K562 (cell line): ENCODE data around the gene CDC42EP2. TPM values are rescaled to one million over a fixed set of nuclear protein-coding genes. Genes with fewer than 3 reads are reported as not detected.

Experiments
- CTBP1 ChIP-seq: fragments of 450-650 bp; IDR thresholded peaks from 2 replicates; pipeline ENCODE4 v1.6.1; 2016; ENCODE audit warnings: borderline replicate concordance
- EHMT2 ChIP-seq: fragments of 450-650 bp; IDR thresholded peaks from 2 replicates; pipeline ENCODE4 v1.6.1; 2018; ENCODE audit warnings: antibody characterized with exemption
- ELF2 ChIP-seq: fragments of 250-450 bp; sonication (Bioruptor Pico); IDR thresholded peaks from 2 replicates; pipeline ENCODE4 v1.5.0; 2021; ENCODE audit warnings: mild to moderate bottlenecking
- FUS ChIP-seq: fragments of 200-400 bp; formaldehyde crosslinking; optimal IDR thresholded peaks from 2 replicates; pipeline ENCODE3; 2017; ENCODE audit warnings: low read depth, low read length
- HMG20B ChIP-seq: fragments of 250-450 bp; sonication (Bioruptor Pico); IDR thresholded peaks from 2 replicates; pipeline ENCODE4 v1.5.0; 2021; ENCODE audit warnings: mild to moderate bottlenecking
- MECOM ChIP-seq: fragments of 250-450 bp; sonication (Bioruptor Pico); IDR thresholded peaks from 2 replicates; pipeline ENCODE4 v1.8.0; 2022; ENCODE audit warnings: inconsistent platforms
- MTA3 ChIP-seq: fragments of 450-650 bp; formaldehyde crosslinking; IDR thresholded peaks from 2 replicates; pipeline ENCODE4 v1.6.1; 2017; ENCODE audit warnings: mild to moderate bottlenecking, borderline replicate concordance
- MYC ChIP-seq, 2 experiments: fragments of 250-450 bp in 1 of 2; sonication (Bioruptor Pico) in 1 of 2; IDR thresholded peaks; 2 replicates each; pipeline versions ENCODE4 v1.5.1 to v1.6.1; 2012 to 2021; ENCODE audit warnings: low read depth in 2 of 2, borderline replicate concordance in 1 of 2, improper control_type of control experiment in 1 of 2, low read length in 1 of 2, mild to moderate bottlenecking in 1 of 2, moderate library complexity in 1 of 2
- PRMT5 ChIP-seq: sonication (generic); formaldehyde crosslinking; IDR thresholded peaks from 2 replicates; pipeline ENCODE4 v1.5.0; 2020; ENCODE audit warnings: missing genetic modification reagents
- RAD21 ChIP-seq, 2 experiments: fragments of 250-450 bp in 1 of 2; fragments of 450-650 bp in 1 of 2; sonication (Bioruptor Pico) in 1 of 2; formaldehyde crosslinking in 1 of 2; IDR thresholded peaks in 1 of 2; conservative IDR thresholded peaks in 1 of 2; 2 replicates each; pipeline versions ENCODE4 v1.4.0 to v1.8.0; 2020 to 2022; ENCODE audit warnings: mild to moderate bottlenecking in 2 of 2, moderate library complexity in 1 of 2
- RBM22 ChIP-seq: fragments of 200-400 bp; formaldehyde crosslinking; IDR thresholded peaks from 2 replicates; pipeline ENCODE4 v1.6.1; 2018; ENCODE audit warnings: low read length, low read depth; ENCODE audit not compliant: poor library complexity, severe bottlenecking
- ZFX ChIP-seq: sonication (generic); formaldehyde crosslinking; IDR thresholded peaks from 2 replicates; pipeline ENCODE4 v1.8.0; 2022; ENCODE audit warnings: mild to moderate bottlenecking, missing genetic modification reagents, moderate library complexity
- ZNF274 ChIP-seq: IDR thresholded peaks from 2 replicates; pipeline ENCODE4 v1.6.1; 2011; ENCODE audit warnings: low read depth, mild to moderate bottlenecking, low read length, moderate library complexity, borderline replicate concordance
- ZNF764 ChIP-seq: fragments of 250-450 bp; sonication (Bioruptor Pico); IDR thresholded peaks from 2 replicates; pipeline ENCODE4 v1.4.0; 2020; ENCODE audit warnings: low read depth, mild to moderate bottlenecking, moderate library complexity
- polyA plus RNA-seq, 8 experiments: library from polyadenylated mRNA; depleted of rRNA in 4 of 8; stranded (reverse) in 5 of 8; unstranded in 3 of 8; fragments of >200 nt; fragmentation: Nextera tagmentation in 2 of 8; fragmentation: Illumina TruSeq in 1 of 8; extraction: Ambion mirVana in 2 of 8; extraction: Trizol in 1 of 8; gene quantifications; 2 replicates each; pipeline versions ENCODE4 v1.2.1 to v1.2.3, GENCODE V29; 2011 to 2014; ENCODE audit warnings: inconsistent platforms in 1 of 8, missing spikeins in 1 of 8
- total RNA-seq, 7 experiments: library from RNA; depleted of rRNA in 6 of 7; stranded (reverse); fragments of >200 nt in 6 of 7; fragmentation: Illumina TruSeq in 2 of 7; extraction: Trizol in 2 of 7; gene quantifications; 2 replicates each; pipeline versions ENCODE4 v1.2.1 to v1.2.3, GENCODE V29; 2011 to 2021; ENCODE audit warnings: low replicate concordance in 1 of 7
- TF ChIP-seq, protein P1 (sequence below), 2 experiments: IDR thresholded peaks; 2 replicates each; pipeline ENCODE4 v1.6.1; 2011; ENCODE audit warnings: borderline replicate concordance in 1 of 2, control low read depth in 1 of 2, low read depth in 1 of 2, low read length in 1 of 2, mild to moderate bottlenecking in 1 of 2, mixed read lengths in 1 of 2, moderate library complexity in 1 of 2; ENCODE audit not compliant: insufficient read depth in 1 of 2, insufficient read length in 1 of 2, poor library complexity in 1 of 2, severe bottlenecking in 1 of 2; ENCODE audit errors: extremely low read depth in 1 of 2
- TF ChIP-seq, protein P2 (sequence below): sonication (generic); formaldehyde crosslinking; IDR thresholded peaks from 2 replicates; pipeline ENCODE4 v1.4.0; 2020; ENCODE audit warnings: mild to moderate bottlenecking, missing genetic modification reagents
- TF ChIP-seq, protein P3 (sequence below): fragments of 200-800 bp; sonication (Bioruptor generic); IDR thresholded peaks from 2 replicates; pipeline ENCODE4 v1.6.1; 2017; ENCODE audit warnings: missing genetic modification characterization, missing compliant biosample characterization
- TF ChIP-seq, protein P4 (sequence below): fragments of 450-650 bp; IDR thresholded peaks from 2 replicates; pipeline ENCODE4 v1.6.1; 2016; ENCODE audit warnings: borderline replicate concordance
- TF ChIP-seq, protein P5 (sequence below): fragments of 250-450 bp; sonication (Bioruptor Pico); IDR thresholded peaks from 2 replicates; pipeline ENCODE4 v1.5.0; 2021

CDC42EP2 gene
- total and polyA plus RNA-seq, 9 of the 15 experiments (the other 6 are each of a cell fraction or from before 2014, with no cell fraction given), result 0.27 to 3.5 (median 0.83) TPM; not detected in 1

DNA sequence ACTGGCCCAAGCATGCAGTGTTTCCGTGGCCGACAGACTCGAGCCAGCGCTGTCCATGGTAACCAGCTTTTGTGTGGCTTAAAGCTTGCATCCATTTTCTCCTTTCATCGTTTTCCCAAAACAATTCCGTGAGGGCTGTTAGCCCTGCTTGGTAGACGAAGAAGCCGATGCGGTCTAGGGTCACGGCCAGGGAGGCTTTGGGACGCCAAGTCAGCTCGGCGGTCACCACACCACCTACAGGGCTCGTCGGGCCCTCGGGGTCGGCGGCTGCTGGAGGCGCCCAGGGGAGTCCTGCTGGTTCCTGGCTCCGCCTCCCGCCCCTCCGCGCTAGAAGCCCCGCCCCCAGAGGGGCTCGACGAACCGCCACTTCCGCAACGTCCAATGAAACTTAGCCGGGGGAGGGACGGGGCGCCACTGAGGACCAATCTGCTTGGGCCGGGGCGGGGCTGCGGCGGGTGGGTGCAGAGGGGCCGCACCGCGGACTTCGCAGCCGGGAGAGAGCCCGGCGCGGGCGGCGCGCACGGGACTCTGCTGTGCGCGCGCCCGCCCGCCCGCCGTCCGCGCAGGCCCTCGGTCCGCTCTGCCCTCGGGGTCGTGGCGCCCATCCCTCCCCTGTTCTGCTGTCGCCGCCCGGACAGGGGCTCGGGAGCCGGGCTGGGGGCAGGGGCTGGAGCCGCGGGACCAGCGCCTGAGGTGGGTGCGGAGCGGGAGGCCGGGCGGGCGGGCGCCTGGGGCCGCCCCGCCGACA is 39.8 kb downstream of the CDC42EP2 start, which contains the start of gene TIGD3 (continued):
- TF ChIP-seq RAD21 (CRISPR knock-in tag; conservative IDR thresholded peaks at IDR 0.05 in 1 of 2, IDR thresholded peaks at IDR 0.05 in 1 of 2) (no peak), MECOM (CRISPR knock-in tag) (no peak), MYC (IDR thresholded peaks at IDR 0.05; ENCODE audit: low read depth, low read length) (no peak), MYC (CRISPR knock-in tag; IDR thresholded peaks at IDR 0.05; ENCODE audit: borderline replicate concordance, low read depth) (no peak), EHMT2 (peak; percentile 94), RBM22 (peak; percentile 69), MTA3 (0 out of 2 replicates have a peak, but pooled peaks have one; percentile 29), ZFX (peak; percentile 54; the same call in 1 of the 2 replicates), ELF2 (CRISPR knock-in tag) (no peak), FUS (peak; percentile 52), ZNF274 (no peak), PRMT5 (CRISPR knock-in tag) (no peak), ZNF764 (CRISPR knock-in tag) (no peak), HMG20B (no peak), CTBP1 (peak; percentile 42; the same call in 1 of the 2 replicates)
- TF ChIP-seq, protein P1, sequence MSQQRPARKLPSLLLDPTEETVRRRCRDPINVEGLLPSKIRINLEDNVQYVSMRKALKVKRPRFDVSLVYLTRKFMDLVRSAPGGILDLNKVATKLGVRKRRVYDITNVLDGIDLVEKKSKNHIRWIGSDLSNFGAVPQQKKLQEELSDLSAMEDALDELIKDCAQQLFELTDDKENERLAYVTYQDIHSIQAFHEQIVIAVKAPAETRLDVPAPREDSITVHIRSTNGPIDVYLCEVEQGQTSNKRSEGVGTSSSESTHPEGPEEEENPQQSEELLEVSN (IDR thresholded peaks at IDR 0.05; ENCODE audit: borderline replicate concordance in 1 of 2, extremely low read depth in 1 of 2, insufficient read depth in 1 of 2, insufficient read length in 1 of 2, low read depth in 1 of 2, low read length in 1 of 2, poor library complexity in 1 of 2, severe bottlenecking in 1 of 2), result peak in 1 of 2 experiments; percentile 73
- TF ChIP-seq, protein P2, sequence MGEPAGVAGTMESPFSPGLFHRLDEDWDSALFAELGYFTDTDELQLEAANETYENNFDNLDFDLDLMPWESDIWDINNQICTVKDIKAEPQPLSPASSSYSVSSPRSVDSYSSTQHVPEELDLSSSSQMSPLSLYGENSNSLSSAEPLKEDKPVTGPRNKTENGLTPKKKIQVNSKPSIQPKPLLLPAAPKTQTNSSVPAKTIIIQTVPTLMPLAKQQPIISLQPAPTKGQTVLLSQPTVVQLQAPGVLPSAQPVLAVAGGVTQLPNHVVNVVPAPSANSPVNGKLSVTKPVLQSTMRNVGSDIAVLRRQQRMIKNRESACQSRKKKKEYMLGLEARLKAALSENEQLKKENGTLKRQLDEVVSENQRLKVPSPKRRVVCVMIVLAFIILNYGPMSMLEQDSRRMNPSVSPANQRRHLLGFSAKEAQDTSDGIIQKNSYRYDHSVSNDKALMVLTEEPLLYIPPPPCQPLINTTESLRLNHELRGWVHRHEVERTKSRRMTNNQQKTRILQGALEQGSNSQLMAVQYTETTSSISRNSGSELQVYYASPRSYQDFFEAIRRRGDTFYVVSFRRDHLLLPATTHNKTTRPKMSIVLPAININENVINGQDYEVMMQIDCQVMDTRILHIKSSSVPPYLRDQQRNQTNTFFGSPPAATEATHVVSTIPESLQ, result no peak
- TF ChIP-seq, protein P3, sequence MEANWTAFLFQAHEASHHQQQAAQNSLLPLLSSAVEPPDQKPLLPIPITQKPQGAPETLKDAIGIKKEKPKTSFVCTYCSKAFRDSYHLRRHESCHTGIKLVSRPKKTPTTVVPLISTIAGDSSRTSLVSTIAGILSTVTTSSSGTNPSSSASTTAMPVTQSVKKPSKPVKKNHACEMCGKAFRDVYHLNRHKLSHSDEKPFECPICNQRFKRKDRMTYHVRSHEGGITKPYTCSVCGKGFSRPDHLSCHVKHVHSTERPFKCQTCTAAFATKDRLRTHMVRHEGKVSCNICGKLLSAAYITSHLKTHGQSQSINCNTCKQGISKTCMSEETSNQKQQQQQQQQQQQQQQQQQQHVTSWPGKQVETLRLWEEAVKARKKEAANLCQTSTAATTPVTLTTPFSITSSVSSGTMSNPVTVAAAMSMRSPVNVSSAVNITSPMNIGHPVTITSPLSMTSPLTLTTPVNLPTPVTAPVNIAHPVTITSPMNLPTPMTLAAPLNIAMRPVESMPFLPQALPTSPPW (CRISPR knock-in tag), result peak; percentile 70; the same call in 1 of the 2 replicates
- TF ChIP-seq, protein P4, sequence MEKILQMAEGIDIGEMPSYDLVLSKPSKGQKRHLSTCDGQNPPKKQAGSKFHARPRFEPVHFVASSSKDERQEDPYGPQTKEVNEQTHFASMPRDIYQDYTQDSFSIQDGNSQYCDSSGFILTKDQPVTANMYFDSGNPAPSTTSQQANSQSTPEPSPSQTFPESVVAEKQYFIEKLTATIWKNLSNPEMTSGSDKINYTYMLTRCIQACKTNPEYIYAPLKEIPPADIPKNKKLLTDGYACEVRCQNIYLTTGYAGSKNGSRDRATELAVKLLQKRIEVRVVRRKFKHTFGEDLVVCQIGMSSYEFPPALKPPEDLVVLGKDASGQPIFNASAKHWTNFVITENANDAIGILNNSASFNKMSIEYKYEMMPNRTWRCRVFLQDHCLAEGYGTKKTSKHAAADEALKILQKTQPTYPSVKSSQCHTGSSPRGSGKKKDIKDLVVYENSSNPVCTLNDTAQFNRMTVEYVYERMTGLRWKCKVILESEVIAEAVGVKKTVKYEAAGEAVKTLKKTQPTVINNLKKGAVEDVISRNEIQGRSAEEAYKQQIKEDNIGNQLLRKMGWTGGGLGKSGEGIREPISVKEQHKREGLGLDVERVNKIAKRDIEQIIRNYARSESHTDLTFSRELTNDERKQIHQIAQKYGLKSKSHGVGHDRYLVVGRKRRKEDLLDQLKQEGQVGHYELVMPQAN, result peak; percentile 69; the same call in 1 of the 2 replicates
- TF ChIP-seq, protein P5, sequence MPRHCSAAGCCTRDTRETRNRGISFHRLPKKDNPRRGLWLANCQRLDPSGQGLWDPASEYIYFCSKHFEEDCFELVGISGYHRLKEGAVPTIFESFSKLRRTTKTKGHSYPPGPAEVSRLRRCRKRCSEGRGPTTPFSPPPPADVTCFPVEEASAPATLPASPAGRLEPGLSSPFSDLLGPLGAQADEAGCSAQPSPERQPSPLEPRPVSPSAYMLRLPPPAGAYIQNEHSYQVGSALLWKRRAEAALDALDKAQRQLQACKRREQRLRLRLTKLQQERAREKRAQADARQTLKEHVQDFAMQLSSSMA (CRISPR knock-in tag), result 0 out of 2 replicates have a peak, but pooled peaks have one; percentile 20
